ENCODE measurements around the gene RPL4. TPM values are rescaled to one million over a fixed set of nuclear protein-coding genes. Genes with fewer than 3 reads are reported as not detected.

The RPL4 gene
- total and polyA plus RNA-seq, 10 of the 15 experiments (the other 5 are each of a cell fraction or from before 2014, with no cell fraction given), result 2,004 to 8,888 (median 4,667) TPM

GRCh38 chr15:66472176-66472999, 32.3 kb downstream of the RPL4 start:
- H3K9ac ChIP-seq (ENCODE audit: control insufficient read depth, insufficient read depth, low read length), result no peak overlapping the region; the same call in none of the 2 replicates
- peak; percentile 94 for ATAC-seq
- 8% methylated on average over 7 of the region's 8 CpGs for WGBS (ENCODE audit: insufficient coverage, insufficient replicate concordance, low lambda C conversion rate, missing lambda C conversion rate)
- peak in 1 of 2 experiments; percentile 79; a peak in 2 of 4 replicates for TF ChIP-seq BHLHE40 (IDR thresholded peaks at IDR 0.05; ENCODE audit: borderline replicate concordance in 1 of 2, low read depth in 2 of 2, low read length in 1 of 2)
- TF ChIP-seq TCF7 (IDR thresholded peaks at IDR 0.05; ENCODE audit: borderline replicate concordance), result no peak
- TF ChIP-seq ZNF207 (IDR thresholded peaks at IDR 0.05; ENCODE audit: borderline replicate concordance), result no peak
- TF ChIP-seq HDGF (IDR thresholded peaks at IDR 0.05), result 0 out of 2 replicates have a peak, but pooled peaks have one; percentile 33
- peak; percentile 90 for TF ChIP-seq ZNF384 (IDR thresholded peaks at IDR 0.05; ENCODE audit: borderline replicate concordance, low read depth, low read length)
- no peak for TF ChIP-seq ZBED1 (IDR thresholded peaks at IDR 0.05; ENCODE audit: borderline replicate concordance)
- peak; percentile 83 for TF ChIP-seq SKIL (IDR thresholded peaks at IDR 0.05; ENCODE audit: low read depth, poor library complexity, severe bottlenecking)
- no peak for TF ChIP-seq SREBF2 (IDR thresholded peaks at IDR 0.05; ENCODE audit: low read length)
- 0 out of 2 replicates have a peak, but pooled peaks have one; percentile 15 for TF ChIP-seq ELK1 (IDR thresholded peaks at IDR 0.05; ENCODE audit: low read depth, low read length)
- TF ChIP-seq TCF3 (IDR thresholded peaks at IDR 0.05; ENCODE audit: borderline replicate concordance, insufficient read depth, low read depth, low read length), result peak; percentile 86; the same call in 1 of the 2 replicates
- no peak for TF ChIP-seq NFXL1 (IDR thresholded peaks at IDR 0.05; ENCODE audit: borderline replicate concordance)
- TF ChIP-seq SMC3 (IDR thresholded peaks at IDR 0.05; ENCODE audit: borderline replicate concordance, low read length), result no peak
- no peak for TF ChIP-seq CTCF (IDR thresholded peaks at IDR 0.05 in 2 of 3, conservative IDR thresholded peaks at IDR 0.05 in 1 of 3; ENCODE audit: control insufficient read depth in 2 of 3, extremely low read depth in 1 of 3, insufficient read depth in 1 of 3, low read depth in 3 of 3, low read length in 3 of 3)
- no peak for TF ChIP-seq EP300 (IDR thresholded peaks at IDR 0.05; ENCODE audit: borderline replicate concordance in 1 of 2, control insufficient read depth in 1 of 2, low read depth in 2 of 2, low read length in 2 of 2)
- peak; percentile 92 for TF ChIP-seq TCF12 (IDR thresholded peaks at IDR 0.05; ENCODE audit: low read depth, low read length)

More at GRCh38 chr15:66472176-66472999, 32.3 kb downstream of the RPL4 start:
- Histone ChIP-seq H2AFZ (ENCODE audit: control insufficient read depth, low read depth, low read length) (no peak overlapping the region; the same call in 1 of the 2 replicates), H3K36me3 (ENCODE audit: control insufficient read depth in 2 of 2, insufficient read depth in 2 of 2, low read length in 1 of 2) (no peaks in the 10 kb centered on the region; a peak in 3 of 4 replicates), H3K27ac (ENCODE audit: control insufficient read depth, insufficient read depth) (peak overlapping the region; percentile 69), H3K27me3 (replicated peaks in 1 of 2; ENCODE audit: control insufficient read depth in 2 of 2, insufficient read depth in 2 of 2, low read length in 1 of 2) (no peaks in the 10 kb centered on the region), H3K4me3 (no peak overlapping the region), H3K4me1 (ENCODE audit: control insufficient read depth, insufficient read depth, low read length) (peaks cover 35% of the 10 kb centered on the region), H4K20me1 (ENCODE audit: control insufficient read depth, insufficient read depth) (no peaks in the 10 kb centered on the region; the same call in 1 of the 2 replicates), H3K9me3 (replicated peaks; ENCODE audit: control insufficient read depth, insufficient read depth, low read length) (no peaks in the 10 kb centered on the region), H3K4me2 (ENCODE audit: control insufficient read depth, insufficient read depth) (peak overlapping the region; percentile 84), H3K79me2 (ENCODE audit: control insufficient read depth, insufficient read depth, low read length) (peaks cover 16% of the 10 kb centered on the region)
- BruUV-seq (replicated peaks), result no TSS peak
- peak; percentile 90 for FAIRE-seq
- intact Hi-C loops (cut with micrococcal nuclease; ENCODE audit: unreplicated experiment) (loop anchor here (1.0 kb wide), 1 partner anchor 82 kb away; no protein-coding TSS in a partner anchor), in situ Hi-C loops (cut with MboI) (no loop called here)
- DNase-seq (ENCODE audit: low read depth, low spot score), result peak; percentile 78
- ChIA-PET SMC1A (ENCODE audit: uncharacterized antibody, unreplicated experiment) (interaction anchor here (0.6 to 4.6 kb wide), 14 partner anchors 10 to 127 kb away, joined by 3 to 27 read pairs (median 4); partner anchors contain the start of genes MAP2K1 and SNAPC5), POLR2A (interaction anchor here (0.5 to 3.1 kb wide), 18 partner anchors 27 to 1710 kb away, joined by 3 to 14 read pairs (median 4); partner anchors contain the start of genes MAP2K1, RPL4 and ZWILCH), CTCF (interaction anchor here (0.7 to 4.5 kb wide), 11 partner anchors 17 to 876 kb away, joined by 3 to 44 read pairs (median 3); partner anchors contain the start of genes SNAPC5, TIPIN and ZWILCH), RAD21 (ENCODE audit: unreplicated experiment) (interaction anchor here (0.8 to 3.6 kb wide), 11 partner anchors 19 to 148 kb away, joined by 3 to 35 read pairs (median 8); partner anchors contain the start of genes MAP2K1 and SNAPC5)

Measured in GM12878 (cell line).